Measurements from ENCODE around the gene MMP21.

The MMP21 gene, protein sequence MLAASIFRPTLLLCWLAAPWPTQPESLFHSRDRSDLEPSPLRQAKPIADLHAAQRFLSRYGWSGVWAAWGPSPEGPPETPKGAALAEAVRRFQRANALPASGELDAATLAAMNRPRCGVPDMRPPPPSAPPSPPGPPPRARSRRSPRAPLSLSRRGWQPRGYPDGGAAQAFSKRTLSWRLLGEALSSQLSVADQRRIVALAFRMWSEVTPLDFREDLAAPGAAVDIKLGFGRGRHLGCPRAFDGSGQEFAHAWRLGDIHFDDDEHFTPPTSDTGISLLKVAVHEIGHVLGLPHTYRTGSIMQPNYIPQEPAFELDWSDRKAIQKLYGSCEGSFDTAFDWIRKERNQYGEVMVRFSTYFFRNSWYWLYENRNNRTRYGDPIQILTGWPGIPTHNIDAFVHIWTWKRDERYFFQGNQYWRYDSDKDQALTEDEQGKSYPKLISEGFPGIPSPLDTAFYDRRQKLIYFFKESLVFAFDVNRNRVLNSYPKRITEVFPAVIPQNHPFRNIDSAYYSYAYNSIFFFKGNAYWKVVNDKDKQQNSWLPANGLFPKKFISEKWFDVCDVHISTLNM

DNA sequence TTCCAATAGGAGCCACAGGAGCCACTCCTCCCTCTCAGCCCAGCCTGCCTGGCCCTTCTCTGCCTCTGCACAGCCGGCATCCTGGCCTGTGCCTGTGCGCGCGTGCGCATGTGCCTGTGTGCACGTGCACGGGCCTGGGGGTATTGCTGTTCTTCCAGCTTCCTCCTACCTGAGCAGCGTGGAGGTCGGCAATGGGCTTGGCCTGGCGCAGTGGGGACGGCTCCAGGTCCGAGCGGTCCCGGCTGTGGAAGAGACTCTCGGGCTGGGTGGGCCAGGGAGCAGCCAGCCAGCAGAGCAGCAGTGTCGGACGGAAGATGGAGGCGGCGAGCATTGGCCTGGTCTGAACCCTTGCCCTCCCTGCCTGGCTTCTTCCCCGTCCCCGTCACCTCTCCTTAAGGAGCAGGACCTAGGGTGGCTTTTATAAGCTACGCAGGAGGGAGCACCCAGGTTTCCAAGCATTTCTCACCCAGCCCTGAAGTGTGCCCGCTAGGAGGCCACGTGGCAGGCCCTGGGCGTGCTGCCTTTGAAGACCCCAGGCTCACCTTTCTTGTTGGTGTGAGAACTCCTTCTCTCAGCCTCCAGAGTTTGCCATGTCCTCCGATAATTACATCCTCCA, at the start of gene MMP21:
Gene MMP21, minus strand, starts transcription at position 331 of the 616 bp plus-strand sequence. Its CDS starts 0 bp downstream, at position 331.
- intact Hi-C loops (cut with DNase I): no loop called here
- DNase-seq: peak in 1 of 42 donors; percentile 21

GRCh38 chr10:125824736-125825135, 49.1 kb upstream of the MMP21 start:
- intact Hi-C loops (cut with DNase I): no loop called here
- no peak for DNase-seq

DNA sequence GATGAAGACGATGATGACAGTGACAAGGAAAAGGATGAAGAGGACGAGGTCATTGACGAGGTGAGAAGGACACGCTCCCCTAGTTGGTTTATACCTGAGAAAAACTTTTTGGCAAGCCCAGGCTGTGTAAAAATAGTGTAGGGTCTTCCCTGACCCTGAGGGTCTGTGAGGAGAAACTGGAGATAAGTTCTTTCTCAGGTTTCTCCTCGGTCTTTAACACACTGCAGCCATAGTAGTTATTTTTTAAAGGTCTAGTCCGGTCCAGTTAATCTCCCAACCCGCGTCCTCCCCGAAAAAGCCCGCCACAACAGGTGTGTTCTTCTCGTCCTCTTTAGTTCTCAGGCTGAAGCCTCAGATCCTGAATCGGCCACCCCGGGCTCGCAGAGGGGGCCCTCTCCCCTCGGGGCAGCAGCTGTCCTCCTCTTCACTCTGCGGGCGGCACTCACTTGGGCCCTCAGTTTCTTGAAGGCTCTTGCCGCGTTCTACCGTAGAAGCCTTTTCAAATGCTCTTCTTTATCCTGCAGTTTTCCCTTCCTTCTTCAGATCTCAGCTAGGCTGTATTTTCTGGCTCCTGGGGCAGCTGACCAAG, 48.1 kb upstream of the MMP21 start:
- DNase-seq: no peak
- intact Hi-C loops (cut with DNase I): no loop called here

GRCh38 chr10:125822878-125823662, 47.4 kb upstream of the MMP21 start, which contains the start of the genes BCCIP and UROS:
Gene BCCIP (plus strand): TSS chr10:125823546. CDS start chr10:125823558, 12 bp downstream.
Gene UROS (minus strand): TSS chr10:125823258. CDS start chr10:125816499, 6,759 bp downstream.
- DNase-seq: peak; percentile 81 to 96 (median 92)
- intact Hi-C loops (cut with DNase I): no loop called here

DNA sequence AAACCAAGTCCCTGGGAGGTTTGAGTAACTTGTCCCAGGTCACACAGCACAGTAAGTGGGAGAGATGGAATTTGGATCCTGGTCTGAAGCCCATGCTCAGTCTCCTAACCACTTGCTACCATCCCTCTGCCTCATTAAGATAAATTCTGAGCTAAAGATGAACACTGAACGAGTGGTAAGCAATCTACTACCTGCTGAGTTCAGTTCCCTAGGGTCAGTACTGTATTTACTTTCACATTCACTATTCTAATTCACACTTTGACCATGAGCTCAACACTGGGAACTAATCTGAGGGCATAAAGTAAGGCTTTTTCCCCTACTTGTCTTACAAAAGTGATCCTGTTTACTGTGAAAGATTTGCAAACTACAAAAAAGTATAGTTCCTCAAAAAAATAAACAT, 45.1 kb upstream of the MMP21 start:
- intact Hi-C loops (cut with DNase I): no loop called here
- DNase-seq: no peak

DNA sequence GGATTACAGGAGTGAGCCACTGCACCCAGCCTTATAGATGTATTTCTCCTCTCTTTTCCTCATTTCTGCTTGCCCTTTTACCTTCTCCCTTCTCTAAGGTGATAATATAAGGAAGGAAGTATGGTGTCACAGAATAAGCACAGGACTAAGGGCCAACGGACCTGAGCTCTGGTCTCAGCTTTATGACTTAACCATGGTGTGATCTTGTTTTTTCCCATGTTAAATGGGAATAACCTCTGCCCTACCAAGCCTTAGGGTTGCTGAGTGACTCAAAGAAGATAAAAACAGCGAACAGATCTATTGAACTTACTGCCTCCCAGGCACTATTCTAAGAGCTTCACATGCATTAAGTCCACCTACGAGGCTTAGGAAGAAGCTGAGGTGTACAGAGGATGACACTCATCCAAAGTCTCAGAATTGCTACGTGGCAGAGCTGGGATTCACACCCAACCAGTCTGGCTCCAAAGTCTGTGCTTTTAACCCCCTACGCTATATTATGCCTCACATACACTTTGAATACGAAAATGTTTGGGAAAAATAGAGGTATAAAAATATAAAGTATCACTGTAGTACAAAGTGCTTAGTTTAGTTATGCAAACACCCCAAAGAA, 41.8 kb upstream of the MMP21 start:
- intact Hi-C loops (cut with DNase I): no loop called here
- peak in 23 of 42 donors; percentile 13 to 85 (median 50) for DNase-seq

- intact Hi-C loops (cut with DNase I): no loop called here
- peak in 1 of 42 donors; percentile 4 for DNase-seq
Observed at GRCh38 chr10:125816548-125816947, 40.9 kb upstream of the MMP21 start.

- DNase-seq: no peak
- intact Hi-C loops (cut with DNase I): no loop called here
Observed at GRCh38 chr10:125815764-125816163, 40.1 kb upstream of the MMP21 start.

GRCh38 chr10:125812128-125812750, 36.6 kb upstream of the MMP21 start:
- intact Hi-C loops (cut with DNase I): no loop called here
- DNase-seq: peak in 1 of 42 donors; percentile 35

- intact Hi-C loops (cut with DNase I): no loop called here
Observed at GRCh38 chr10:125811251-125811650, 35.6 kb upstream of the MMP21 start.

DNA sequence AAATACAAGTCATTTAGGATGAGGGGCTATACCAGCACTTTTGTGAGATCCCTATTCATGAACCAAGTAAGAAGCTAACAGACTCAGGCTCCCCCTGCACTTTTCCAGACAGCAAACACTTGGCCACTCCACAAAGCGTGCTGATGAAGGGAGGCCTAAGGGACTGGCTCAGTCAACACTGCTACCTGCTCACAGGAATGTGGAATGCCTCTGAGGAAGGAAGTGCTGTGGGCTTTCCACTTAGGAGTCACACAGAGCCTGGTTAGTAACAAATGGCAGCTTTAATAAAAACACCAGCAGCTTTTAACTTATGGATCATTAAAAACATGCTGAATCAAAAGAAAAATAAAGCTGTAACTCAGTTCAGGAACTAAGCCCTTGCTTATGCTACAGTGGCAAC, 32.4 kb upstream of the MMP21 start:
- DNase-seq: peak in 1 of 42 donors; percentile 12
- intact Hi-C loops (cut with DNase I): no loop called here

More at GRCh38 chr10:125811251-125811650, 35.6 kb upstream of the MMP21 start:
- peak in 15 of 42 donors; percentile 24 to 71 (median 47) for DNase-seq

DNA sequence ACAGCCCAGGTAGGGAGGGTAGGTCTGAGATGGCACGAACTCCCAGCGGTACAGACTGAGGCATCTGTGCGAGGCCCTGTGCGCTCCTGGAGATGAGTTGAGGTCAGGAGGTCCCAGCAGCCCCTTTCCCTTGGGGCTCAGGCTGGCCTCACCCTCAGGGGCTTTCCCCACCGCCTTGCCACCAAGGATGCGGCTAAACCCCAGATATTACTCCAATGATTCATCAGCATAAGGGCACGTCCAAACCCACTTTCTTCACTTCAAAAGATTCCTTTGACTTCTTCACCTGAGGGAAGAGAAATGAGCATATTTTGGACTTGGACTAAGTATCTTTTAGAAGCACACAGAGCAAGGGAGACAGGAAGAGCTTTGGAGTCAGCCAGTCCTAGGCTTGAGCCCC, 27.1 kb upstream of the MMP21 start:
- DNase-seq: no peak
- intact Hi-C loops (cut with DNase I): no loop called here

GRCh38 chr10:125802131-125802530, 26.5 kb upstream of the MMP21 start:
- peak in 1 of 42 donors; percentile 16 for DNase-seq
- intact Hi-C loops (cut with DNase I): no loop called here

DNA sequence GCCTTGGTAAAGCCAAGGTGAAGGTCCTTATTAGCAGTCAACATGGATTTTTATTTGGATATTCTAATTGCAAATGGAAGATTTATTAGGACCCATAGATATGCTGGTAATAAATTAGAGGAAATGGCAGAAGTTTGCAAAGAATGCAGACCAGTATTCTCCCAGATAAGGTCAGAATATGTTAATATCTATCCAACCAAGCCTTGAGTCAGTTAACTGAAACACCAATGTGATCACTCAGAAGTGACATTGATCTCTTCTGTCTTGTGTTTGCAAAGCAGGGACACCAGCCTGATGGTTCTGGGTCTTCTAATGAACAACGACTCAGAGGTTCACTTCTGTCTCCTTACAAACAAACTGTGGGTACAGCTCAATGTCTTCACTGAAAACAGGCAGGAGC, 26.0 kb upstream of the MMP21 start:
- intact Hi-C loops (cut with DNase I): no loop called here
- no peak for DNase-seq

- DNase-seq: peak in 1 of 42 donors; percentile 7
- intact Hi-C loops (cut with DNase I): no loop called here
Observed at GRCh38 chr10:125799451-125800182, 24.0 kb upstream of the MMP21 start.

DNA sequence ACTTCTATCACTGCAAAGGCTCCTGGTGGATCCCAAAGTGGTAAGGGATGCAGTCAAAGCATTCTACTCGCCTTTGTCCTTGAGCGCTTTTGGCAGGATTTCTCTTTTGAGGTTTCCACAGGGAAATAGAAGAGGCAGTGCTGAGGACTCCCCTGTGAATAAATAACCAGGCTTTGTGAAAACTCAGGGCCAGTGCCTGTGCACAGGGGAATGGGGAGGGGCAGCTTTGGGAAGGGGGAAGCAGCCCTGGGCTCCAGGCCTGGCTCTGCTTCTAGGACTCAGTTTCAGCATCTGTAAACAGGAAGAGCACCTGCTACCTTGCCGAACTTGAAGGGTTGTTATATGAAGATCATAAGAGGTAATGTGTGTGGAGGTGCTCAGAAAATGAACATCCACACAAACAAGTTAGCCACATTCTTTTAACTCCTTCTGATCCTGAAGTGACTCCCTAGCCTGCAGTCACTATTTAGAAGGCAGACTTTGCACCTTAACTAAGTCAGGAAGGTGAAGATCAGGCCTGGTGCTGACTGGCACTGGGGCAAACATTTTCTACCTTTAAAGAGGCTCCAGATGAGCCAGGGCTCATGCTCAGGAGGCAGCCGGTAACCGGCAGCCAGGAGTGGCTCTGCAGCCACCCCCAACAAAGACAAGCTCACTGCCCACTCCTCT, 22.5 kb upstream of the MMP21 start:
- peak in 1 of 42 donors; percentile 3 for DNase-seq
- intact Hi-C loops (cut with DNase I): no loop called here

GRCh38 chr10:125797424-125797823, 21.8 kb upstream of the MMP21 start:
- DNase-seq: peak in 5 of 42 donors; percentile 8 to 46 (median 26)
- intact Hi-C loops (cut with DNase I): no loop called here
